GM21526 (cell line): ENCODE measurements around the gene ADARB1.
"Not testable (repeated sequence)": the region's sequence is repeated elsewhere in the genome, so short reads cannot be mapped to it uniquely, and the experiment has no call there.

Experiments used
- ATAC-seq: cut with Tn5 transposase; IDR thresholded peaks from one replicate; pipeline ENCODE4 v1.9.1; 2021; ENCODE audit warnings: moderate library complexity; ENCODE audit not compliant: unreplicated experiment, low FRiP score

ADARB1 gene

DNA sequence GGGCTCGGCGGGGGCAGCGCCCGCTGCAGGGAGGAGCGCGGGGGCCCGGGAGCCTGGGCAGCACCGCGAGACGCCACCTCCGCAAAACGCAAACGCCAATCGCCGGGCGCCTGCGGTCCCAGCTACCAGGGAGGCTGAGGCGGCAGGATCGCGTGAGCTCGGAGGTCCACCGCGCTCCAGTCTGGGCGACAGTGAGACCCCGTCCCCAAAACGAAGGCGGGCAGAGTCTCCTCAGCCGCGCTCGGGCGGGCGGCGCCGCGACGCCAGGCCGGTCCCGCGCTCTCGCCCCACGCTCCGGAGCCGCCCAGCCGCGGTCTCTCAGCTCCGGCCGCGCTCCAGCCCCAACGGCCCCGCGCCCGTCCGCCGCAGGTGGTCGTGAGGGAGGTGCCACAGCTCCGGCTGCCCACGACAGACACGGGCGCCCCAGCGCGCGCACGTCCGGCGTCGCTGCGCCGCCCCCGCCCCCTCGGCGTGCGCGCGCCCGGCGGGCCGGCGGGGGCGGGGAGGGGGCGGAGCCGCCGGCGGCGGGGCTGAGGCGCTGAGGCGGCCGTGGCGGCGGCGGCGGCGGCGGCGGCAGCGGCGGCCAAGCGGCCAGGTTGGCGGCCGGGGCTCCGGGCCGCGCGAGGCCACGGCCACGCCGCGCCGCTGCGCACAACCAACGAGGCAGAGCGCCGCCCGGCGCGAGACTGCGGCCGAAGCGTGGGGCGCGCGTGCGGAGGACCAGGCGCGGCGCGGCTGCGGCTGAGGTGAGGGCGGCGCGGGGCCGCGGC lies at the start of gene ADARB1:
ADARB1 (plus strand) TSS at position 533 of the 770 bp plus-strand sequence. CDS start 97,077 bp downstream, outside the sequence.
- ATAC-seq, result peak; percentile 52

DNA sequence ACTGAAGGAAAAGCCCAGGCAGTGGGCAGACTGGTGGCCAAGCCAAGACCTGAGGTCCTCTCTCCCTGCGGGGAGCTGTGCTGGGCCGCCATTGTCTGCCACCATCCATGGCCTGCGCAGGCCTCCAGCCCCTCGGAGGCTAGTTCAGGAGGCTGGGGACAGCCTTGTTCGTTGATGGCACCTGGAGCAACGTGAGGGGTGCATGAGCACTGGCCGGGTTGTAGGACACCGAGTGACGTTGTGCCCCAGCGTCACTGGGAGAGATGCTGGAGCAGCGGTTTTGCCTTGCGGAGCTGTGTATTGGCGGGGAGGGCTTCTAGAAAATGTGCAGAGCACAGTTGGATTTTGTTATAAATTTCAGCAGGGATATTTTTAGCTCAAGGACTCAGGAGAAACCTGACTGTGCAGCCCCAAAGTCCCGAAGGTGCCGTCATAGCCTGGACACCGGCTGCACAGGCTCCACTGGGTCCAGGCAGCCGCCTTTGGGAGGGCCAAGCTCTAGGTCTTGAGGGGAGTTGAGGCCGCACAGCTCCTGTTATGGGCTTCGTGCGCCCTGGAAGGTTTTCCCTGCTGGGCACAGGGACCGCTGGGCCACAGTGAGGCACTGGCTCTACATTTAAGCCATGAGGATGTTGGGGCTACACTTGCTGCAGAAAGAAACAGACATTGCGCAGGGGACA lies 48.2 kb upstream of the ADARB1 start:
- no peak for ATAC-seq

GRCh38 chr21:45026826-45027225 lies 47.6 kb upstream of the ADARB1 start:
- ATAC-seq, result no peak

DNA sequence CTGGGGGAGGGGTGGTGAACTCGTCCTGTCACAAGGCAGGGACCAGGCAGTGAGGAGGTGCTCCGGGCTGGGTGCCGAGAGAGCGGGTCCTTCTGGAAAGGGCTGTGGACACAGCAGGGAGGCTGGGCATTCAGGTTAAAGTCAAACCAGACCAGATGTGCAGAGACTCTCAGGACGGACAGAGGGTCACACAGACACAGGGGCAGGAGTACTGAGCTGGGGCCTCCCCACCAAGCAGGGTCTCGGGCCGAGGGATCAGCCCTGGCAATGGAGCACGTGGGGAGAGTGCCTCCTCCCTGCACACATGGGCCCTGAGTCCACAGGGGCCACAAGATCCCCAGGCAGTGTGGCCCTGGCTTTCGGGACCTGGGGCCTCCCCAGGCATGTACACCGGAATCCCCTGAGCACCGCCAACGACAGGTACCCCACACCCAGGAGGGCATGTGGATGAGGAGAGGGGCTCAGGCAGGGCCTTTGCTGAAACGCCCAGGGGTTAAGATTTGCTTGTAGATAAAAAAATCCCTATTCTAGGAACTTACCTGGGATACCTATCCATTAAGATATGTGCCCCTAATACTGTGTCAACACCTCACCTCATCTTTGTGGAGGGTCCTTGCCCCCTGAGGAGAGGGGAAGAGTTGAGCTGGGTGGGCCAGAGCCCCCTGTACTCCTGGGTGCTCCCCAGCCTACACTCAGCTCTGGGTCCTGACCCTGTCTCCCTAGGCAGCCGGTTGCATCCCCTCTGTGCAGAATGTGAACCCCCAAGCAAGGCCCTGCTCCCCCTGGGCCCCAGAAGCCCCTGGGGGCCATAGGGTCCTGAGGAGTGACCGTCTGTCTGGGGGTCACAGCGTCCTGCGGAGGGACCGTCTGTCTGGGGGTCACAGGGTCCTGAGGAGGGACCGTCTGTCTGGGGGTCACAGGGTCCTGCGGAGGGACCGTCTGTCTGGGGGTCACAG lies 46.9 kb upstream of the ADARB1 start:
- no peak for ATAC-seq

GRCh38 chr21:45028645-45029044 lies 45.7 kb upstream of the ADARB1 start:
- not testable (repeated sequence) for ATAC-seq

GRCh38 chr21:45029298-45029947 lies 45.0 kb upstream of the ADARB1 start:
- no peak for ATAC-seq

DNA sequence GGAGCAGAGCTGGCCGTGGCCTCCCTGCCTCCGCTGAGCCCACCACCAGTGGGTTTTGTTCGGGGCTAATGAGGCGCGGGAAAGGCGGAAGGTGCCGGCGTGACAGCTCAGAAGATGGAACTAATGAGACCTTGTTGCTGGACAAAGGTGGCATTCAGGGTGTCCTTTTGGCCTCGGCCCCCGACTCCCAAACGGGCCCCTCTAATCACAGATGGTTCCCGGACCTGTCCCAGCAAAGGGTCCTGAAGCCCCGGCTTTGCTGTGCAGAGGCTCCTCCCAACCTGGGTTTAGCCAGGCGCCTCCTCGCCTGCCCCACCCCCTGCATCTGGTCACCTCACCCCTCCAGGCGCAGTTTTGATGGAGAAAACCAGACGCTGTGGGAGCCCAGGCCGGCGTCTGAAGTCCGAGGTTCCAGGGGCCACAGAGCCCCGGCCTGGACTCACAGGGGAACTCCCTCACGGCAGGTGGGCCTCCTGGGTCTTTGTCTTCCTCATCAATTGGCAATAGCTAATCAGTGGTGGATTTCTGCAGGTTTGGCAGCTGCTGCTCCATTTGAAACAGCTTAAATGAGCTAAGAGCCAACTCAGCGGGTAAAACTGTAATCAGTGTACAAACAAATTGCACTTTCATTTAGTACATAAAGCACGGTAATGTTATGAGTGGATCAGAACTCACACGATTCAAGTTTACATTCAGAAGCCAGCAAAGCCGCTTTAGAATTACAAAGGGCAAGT lies 44.3 kb upstream of the ADARB1 start:
- no peak for ATAC-seq

- ATAC-seq, result no peak
These were observed 43.5 kb upstream of the ADARB1 start for GRCh38 chr21:45030682-45031570.

- no peak for ATAC-seq
These were observed 42.7 kb upstream of the ADARB1 start for GRCh38 chr21:45031571-45032191.

GRCh38 chr21:45032332-45032731 lies 42.0 kb upstream of the ADARB1 start:
- ATAC-seq, result no peak

- ATAC-seq, result no peak
These were observed 41.2 kb upstream of the ADARB1 start for GRCh38 chr21:45032977-45033710.

DNA sequence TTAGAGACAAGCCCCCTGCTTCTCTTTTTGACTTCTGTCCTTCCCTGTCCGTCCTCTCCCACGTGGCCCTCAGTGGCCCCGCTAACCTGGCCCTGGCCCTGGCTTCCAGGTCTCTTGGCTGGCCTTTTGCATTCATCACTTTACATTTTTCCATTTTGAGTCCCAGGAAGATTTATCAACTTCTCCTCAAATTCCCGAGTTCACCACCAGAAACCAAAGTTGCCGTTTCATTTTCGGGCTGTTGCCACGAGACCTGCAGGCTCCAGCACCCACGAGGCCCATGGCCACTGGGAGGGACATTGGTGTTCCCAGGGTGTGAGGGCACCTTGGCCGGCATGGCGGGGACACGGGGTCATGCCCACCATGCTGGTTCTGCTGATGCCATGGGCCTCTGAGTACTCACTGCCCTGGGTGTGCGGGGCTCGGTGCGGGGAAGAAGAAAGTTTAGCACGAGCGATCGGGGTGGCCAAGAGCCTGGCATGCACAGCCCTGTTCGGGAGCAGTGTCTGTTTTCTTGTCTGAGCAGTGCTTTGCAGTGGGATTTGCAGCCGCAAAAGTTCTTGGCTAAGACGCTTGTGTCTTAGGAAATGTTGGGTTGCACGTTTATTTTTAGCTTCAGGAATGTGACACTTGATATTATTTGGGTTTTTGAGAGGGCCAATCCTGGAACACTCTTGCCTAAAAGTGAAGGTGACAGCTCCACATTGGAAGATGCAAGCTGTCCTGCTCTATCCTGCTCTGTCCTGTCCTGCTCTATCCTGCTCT lies 40.4 kb upstream of the ADARB1 start:
- no peak for ATAC-seq

GRCh38 chr21:45034556-45035476 lies 39.6 kb upstream of the ADARB1 start:
- ATAC-seq, result no peak

GRCh38 chr21:45035477-45035848 lies 38.9 kb upstream of the ADARB1 start:
- ATAC-seq, result no peak

DNA sequence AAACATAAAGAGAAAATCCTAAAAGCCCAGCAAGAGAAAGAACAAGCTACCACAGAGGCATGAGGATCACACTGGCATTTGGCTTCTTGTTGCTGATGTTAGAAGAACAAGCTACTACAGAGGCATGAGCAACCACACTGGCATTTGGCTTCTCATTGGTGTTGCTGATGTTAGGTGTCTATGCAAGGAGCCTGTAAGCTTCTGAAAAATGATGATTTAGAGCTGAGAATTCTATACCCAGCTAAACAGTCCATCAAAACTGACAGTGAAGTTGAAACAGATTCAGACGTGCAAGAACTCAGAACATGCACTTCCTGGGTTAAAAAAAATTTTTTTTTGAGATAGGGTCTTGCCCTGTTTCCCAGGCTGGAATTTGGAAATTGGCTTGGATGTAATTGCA lies 37.8 kb upstream of the ADARB1 start:
- no peak for ATAC-seq

DNA sequence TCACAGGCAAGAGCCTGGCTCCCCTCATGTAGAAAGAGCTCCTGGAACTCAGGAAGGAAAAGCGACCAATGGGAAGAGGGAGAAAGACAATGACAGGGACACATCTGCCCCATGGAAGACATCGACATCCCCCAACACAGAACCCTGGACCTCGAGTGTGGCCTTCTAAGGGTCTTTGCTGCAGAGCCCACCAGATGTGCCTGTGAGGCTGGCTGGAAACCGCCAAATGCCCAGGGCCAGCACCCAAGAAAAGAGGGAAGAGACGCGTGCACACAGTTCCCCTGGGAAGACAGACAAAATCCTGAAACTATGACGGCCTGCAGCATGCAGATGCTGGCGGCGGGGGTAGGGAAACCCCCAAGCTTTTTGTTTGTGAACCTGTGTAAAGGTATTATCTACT lies 36.4 kb upstream of the ADARB1 start:
- no peak for ATAC-seq
